KMS-11 (cell line): ENCODE results near the gene GNL3L.
"Not testable (repeated sequence)": the region's sequence is repeated elsewhere in the genome, so short reads cannot be mapped to it uniquely, and the experiment has no call there.

ENCODE experiments used
- H2AFZ ChIP-seq: fragments of 200-600 bp; sonication (generic); 2 replicates; pipeline ENCODE4 v1.6.1; 2016; ENCODE audit warnings: antibody characterized with exemption, mixed run types, low read depth
- H3K27ac ChIP-seq: fragments of 200-600 bp; sonication (generic); 2 replicates; pipeline ENCODE4 v1.6.1; 2016; ENCODE audit warnings: mild to moderate bottlenecking, mixed run types
- H3K27me3 ChIP-seq: fragments of 200-600 bp; sonication (generic); 2 replicates; pipeline ENCODE4 v1.6.1; 2017; ENCODE audit warnings: mild to moderate bottlenecking, low read depth, mixed run types, moderate library complexity; ENCODE audit not compliant: insufficient read depth
- H3K36me3 ChIP-seq: fragments of 200-600 bp; sonication (generic); 2 replicates; pipeline ENCODE4 v1.6.1; 2017; ENCODE audit warnings: mild to moderate bottlenecking, mixed run types; ENCODE audit not compliant: insufficient read depth
- H3K4me1 ChIP-seq: fragments of 200-600 bp; sonication (generic); 2 replicates; pipeline ENCODE4 v1.6.1; 2016; ENCODE audit warnings: mild to moderate bottlenecking, low read depth, mixed run types; ENCODE audit not compliant: poor library complexity, severe bottlenecking
- H3K4me2 ChIP-seq: fragments of 200-600 bp; sonication (generic); 2 replicates; pipeline ENCODE4 v1.7.0; 2016; ENCODE audit warnings: mild to moderate bottlenecking, mixed run types
- H3K4me3 ChIP-seq: fragments of 200-600 bp; sonication (generic); IDR thresholded peaks from 2 replicates; pipeline ENCODE4 v1.6.1; 2017; ENCODE audit warnings: low read depth, low read length, mixed read lengths; ENCODE audit not compliant: insufficient read depth
- H3K79me2 ChIP-seq: fragments of 200-600 bp; sonication (generic); 2 replicates; pipeline ENCODE4 v1.6.1; 2016; ENCODE audit warnings: low read depth, mixed run types; ENCODE audit not compliant: insufficient read depth
- H3K9ac ChIP-seq: fragments of 200-600 bp; sonication (generic); 2 replicates; pipeline ENCODE4 v1.6.1; 2016; ENCODE audit warnings: mild to moderate bottlenecking, mixed run types
- H4K20me1 ChIP-seq: fragments of 200-600 bp; sonication (generic); 2 replicates; pipeline ENCODE4 v1.6.1; 2016; ENCODE audit warnings: mild to moderate bottlenecking, mixed run types; ENCODE audit not compliant: insufficient read depth
- TF ChIP-seq, protein P1 (sequence below): fragments of 200-600 bp; sonication (generic); conservative IDR thresholded peaks from 2 replicates; pipeline ENCODE4 v1.6.1; 2017; ENCODE audit warnings: low read depth, mild to moderate bottlenecking, antibody characterized with exemption, low read length, moderate library complexity, mixed read lengths

The GNL3L gene

DNA sequence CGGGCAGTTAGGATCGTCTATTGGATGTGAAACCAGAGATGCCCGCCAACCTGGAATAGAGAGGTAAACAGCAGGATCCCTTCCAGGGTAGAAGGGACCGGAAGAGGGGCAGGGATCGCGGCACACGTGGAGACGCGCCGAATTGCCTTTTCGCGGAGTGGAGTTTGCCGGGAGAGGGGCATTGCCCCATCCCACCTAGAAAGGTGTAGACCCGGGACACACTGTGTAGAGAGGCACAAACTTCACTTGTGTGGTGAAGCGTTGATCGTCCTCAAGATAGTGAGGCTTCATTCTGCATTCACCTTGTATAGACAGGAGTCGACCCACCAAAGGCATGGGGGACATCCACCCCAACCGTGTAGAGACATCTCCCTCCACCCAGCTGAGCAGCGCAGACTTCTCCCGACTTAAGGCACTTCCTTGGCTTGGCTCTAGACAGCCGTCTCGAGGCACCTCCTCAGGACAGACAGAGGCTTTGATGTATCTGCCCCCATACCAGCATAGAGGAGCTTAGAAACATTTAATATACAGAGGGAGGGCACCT is 410 bp downstream of the GNL3L start:
- H3K27ac ChIP-seq = peak overlapping the region; percentile 67
- no peaks in the 10 kb centered on the region for H4K20me1 ChIP-seq
- H3K4me2 ChIP-seq = peak overlapping the region; percentile 76
- H3K79me2 ChIP-seq = peaks cover 51% of the 10 kb centered on the region
- no peaks in the 10 kb centered on the region for H3K27me3 ChIP-seq
- peaks cover 4% of the 10 kb centered on the region; the same call in 1 of the 2 replicates for H3K36me3 ChIP-seq
- no peak overlapping the region for H3K4me3 ChIP-seq
- H2AFZ ChIP-seq = peak overlapping the region; percentile 73
- peaks cover 42% of the 10 kb centered on the region for H3K4me1 ChIP-seq
- peak overlapping the region; percentile 86 for H3K9ac ChIP-seq
- TF ChIP-seq, protein P1, sequence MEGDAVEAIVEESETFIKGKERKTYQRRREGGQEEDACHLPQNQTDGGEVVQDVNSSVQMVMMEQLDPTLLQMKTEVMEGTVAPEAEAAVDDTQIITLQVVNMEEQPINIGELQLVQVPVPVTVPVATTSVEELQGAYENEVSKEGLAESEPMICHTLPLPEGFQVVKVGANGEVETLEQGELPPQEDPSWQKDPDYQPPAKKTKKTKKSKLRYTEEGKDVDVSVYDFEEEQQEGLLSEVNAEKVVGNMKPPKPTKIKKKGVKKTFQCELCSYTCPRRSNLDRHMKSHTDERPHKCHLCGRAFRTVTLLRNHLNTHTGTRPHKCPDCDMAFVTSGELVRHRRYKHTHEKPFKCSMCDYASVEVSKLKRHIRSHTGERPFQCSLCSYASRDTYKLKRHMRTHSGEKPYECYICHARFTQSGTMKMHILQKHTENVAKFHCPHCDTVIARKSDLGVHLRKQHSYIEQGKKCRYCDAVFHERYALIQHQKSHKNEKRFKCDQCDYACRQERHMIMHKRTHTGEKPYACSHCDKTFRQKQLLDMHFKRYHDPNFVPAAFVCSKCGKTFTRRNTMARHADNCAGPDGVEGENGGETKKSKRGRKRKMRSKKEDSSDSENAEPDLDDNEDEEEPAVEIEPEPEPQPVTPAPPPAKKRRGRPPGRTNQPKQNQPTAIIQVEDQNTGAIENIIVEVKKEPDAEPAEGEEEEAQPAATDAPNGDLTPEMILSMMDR = no peak

DNA sequence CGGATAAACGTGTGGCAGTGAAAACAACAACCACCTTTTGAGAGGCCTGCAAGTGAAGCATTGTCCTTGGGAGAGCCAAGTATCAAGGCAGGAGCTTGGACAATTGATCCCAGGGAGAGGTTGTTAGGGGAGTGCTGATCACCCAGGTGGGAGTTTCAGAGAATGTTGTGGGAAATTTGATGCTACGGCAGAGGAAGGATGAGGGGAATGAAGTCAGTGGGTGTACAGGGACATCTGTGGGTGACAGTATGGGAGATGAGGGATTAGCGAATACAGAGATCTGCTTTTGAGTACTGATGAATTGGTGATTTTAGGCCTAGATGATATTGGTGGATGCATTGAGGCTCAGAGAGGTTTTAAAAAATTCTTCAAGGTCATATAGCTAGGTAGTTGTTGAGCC is 4.3 kb downstream of the GNL3L start:
- H3K36me3 ChIP-seq = peaks cover 4% of the 10 kb centered on the region; the same call in 1 of the 2 replicates
- no peak overlapping the region for H2AFZ ChIP-seq
- TF ChIP-seq, protein P1 = no peak
- H3K79me2 ChIP-seq = peaks cover 73% of the 10 kb centered on the region
- no peak overlapping the region for H3K4me2 ChIP-seq
- no peaks in the 10 kb centered on the region for H3K27me3 ChIP-seq
- peaks cover 33% of the 10 kb centered on the region for H3K4me1 ChIP-seq
- H3K4me3 ChIP-seq = no peak overlapping the region
- H3K27ac ChIP-seq = no peak overlapping the region
- H3K9ac ChIP-seq = no peak overlapping the region
- no peaks in the 10 kb centered on the region for H4K20me1 ChIP-seq

DNA sequence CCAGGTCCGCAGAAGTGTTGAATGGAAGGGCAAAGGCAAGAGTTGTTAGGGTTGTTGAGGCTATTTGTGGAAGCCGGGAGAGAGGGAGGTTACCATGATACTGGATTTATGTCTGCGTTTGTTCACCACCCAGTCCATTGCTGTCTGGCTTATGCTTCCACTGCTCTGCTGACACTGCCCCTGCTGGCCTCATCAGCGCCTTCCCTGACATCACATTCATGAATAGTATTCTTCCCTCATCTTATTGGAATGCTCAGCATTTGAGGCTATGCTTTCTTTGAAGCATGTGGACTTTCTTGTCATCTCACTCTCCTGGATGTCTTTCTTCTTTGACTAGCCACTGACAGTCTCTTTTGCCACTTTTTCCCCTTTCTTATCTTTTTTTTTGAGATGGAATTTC is 10.3 kb downstream of the GNL3L start:
- Histone ChIP-seq H3K4me1 (no peaks in the 10 kb centered on the region), H3K27me3 (no peaks in the 10 kb centered on the region), H3K4me3 (no peak overlapping the region), H3K27ac (no peak overlapping the region), H3K36me3 (peaks cover 5% of the 10 kb centered on the region; the same call in 1 of the 2 replicates), H3K79me2 (peaks cover 23% of the 10 kb centered on the region), H4K20me1 (no peaks in the 10 kb centered on the region), H3K4me2 (no peak overlapping the region), H3K9ac (no peak overlapping the region), H2AFZ (no peak overlapping the region)
- TF ChIP-seq, protein P1 = no peak

DNA sequence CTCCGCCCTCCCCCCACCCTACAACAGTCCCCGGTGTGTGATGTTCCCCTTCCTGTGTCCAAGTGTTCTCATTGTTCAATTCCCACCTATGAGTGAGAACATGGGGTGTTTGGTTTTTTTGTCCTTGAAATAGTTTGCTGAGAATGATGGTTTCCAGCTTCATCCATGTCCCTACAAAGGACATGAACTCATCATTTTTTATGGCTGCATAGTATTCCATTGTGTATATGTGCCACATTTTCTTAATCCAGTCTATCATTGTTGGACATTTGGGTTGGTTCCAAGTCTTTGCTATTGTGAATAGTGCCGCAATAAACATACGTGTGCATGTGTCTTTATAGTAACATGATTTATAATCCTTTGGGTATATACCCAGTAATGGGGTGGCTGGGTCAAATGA is 12.2 kb downstream of the GNL3L start:
- not testable (repeated sequence) for H3K27me3 ChIP-seq, H3K4me3 ChIP-seq, H3K9ac ChIP-seq, H2AFZ ChIP-seq, H3K4me1 ChIP-seq, H3K4me2 ChIP-seq, H4K20me1 ChIP-seq, H3K27ac ChIP-seq, H3K36me3 ChIP-seq
- H3K79me2 ChIP-seq = peaks cover 13% of the 10 kb centered on the region; the same call in 1 of the 2 replicates

DNA sequence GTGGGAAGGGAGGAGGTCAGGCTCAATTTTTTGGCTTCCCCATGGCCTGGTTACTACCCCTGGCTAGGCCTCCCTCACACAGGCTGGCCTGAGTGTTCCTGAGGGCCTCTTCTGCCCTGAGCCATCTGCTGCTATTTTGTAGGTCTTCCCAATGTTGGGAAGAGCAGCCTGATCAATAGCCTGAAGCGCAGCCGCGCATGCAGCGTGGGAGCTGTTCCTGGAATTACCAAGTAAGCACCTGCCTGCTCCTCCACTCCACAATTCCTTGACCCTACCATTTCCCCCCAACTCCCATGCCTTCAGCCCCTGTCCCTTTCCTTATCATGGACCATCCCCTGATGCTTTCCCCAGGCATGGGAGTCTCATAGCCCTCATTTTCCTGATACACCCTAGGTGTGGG is 20.8 kb downstream of the GNL3L start:
- Histone ChIP-seq H2AFZ (no peak overlapping the region), H4K20me1 (no peaks in the 10 kb centered on the region), H3K9ac (no peak overlapping the region), H3K27ac (no peak overlapping the region), H3K79me2 (no peaks in the 10 kb centered on the region), H3K27me3 (no peaks in the 10 kb centered on the region), H3K4me3 (no peak overlapping the region), H3K4me2 (no peak overlapping the region), H3K4me1 (no peaks in the 10 kb centered on the region), H3K36me3 (no peaks in the 10 kb centered on the region; the same call in 1 of the 2 replicates)
- TF ChIP-seq, protein P1 = no peak
